SJCRH30 (cell line): ENCODE measurements around the gene GMPS. TPM values are rescaled to one million over a fixed set of nuclear protein-coding genes. Genes with fewer than 3 reads are reported as not detected.

Experiments used
- DNase-seq, 2 experiments: peaks; one replicate each; pipeline ENCODE4 v3.0.0-alpha.2; 2015 to 2020
- H3K27ac ChIP-seq: fragments of 250-450 bp; sonication (Bioruptor Pico); 2 replicates; pipeline ENCODE4 v1.5.1; 2020; ENCODE audit warnings: mild to moderate bottlenecking, moderate library complexity
- H3K27me3 ChIP-seq: fragments of 250-450 bp; sonication (Bioruptor Pico); 2 replicates; pipeline ENCODE4 v1.5.1; 2020; ENCODE audit warnings: mild to moderate bottlenecking, moderate library complexity
- H3K36me3 ChIP-seq: fragments of 250-450 bp; sonication (Bioruptor Pico); 2 replicates; pipeline ENCODE4 v1.5.1; 2020; ENCODE audit warnings: mild to moderate bottlenecking, moderate library complexity
- H3K4me1 ChIP-seq: fragments of 250-450 bp; sonication (Bioruptor Pico); 2 replicates; pipeline ENCODE4 v1.5.1; 2020; ENCODE audit warnings: mild to moderate bottlenecking, moderate library complexity
- H3K4me3 ChIP-seq: fragments of 250-450 bp; sonication (Bioruptor Pico); 2 replicates; pipeline ENCODE4 v1.5.1; 2020; ENCODE audit warnings: mild to moderate bottlenecking, moderate library complexity
- H3K9me3 ChIP-seq: fragments of 250-450 bp; sonication (Bioruptor Pico); replicated peaks from 2 replicates; pipeline ENCODE4 v1.5.1; 2020; ENCODE audit warnings: mild to moderate bottlenecking, moderate library complexity
- total RNA-seq: library from RNA; depleted of rRNA; stranded (reverse); fragments of >200 nt; shearing (Covaris generic); gene quantifications from 2 replicates; pipeline ENCODE4 v1.2.3, GENCODE V29; 2014; rRNA removed

GMPS gene
- total RNA-seq, 1 experiment from 2014 or later: 119 TPM

DNA sequence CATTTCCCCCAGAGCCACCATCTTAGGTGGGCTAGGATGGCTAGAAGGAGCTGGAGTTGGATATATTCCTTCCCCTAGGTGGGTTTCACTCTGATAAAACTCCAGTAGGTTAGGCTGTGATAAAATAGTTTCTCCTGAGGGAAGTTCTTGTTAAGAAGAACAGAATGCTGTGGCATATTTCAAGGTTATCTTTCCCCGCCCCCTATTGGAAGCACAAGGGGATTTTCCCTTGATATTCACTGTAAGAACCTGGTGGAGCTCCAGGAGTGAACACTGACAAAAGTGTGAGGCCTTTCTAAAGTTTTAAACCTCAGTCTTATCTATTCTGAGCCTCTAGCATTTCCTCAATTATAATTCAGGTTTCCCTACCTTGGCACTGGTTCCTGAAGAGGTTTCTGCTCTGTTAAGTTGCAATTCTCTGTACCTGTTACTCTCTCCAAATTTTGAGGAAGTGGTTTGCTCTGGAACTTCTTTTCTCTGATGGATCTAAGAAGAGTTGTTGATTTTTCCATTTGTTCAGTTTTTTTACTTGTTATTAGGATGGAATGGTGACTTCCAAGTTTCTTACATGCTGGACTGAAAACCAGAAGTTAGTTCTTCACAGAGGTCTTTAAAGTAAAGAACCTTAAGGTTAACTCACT, 113.5 kb downstream of the GMPS start:
- H3K9me3 ChIP-seq: no peaks in the 10 kb centered on the region
- no peak overlapping the region for H3K4me3 ChIP-seq
- H3K36me3 ChIP-seq: no peaks in the 10 kb centered on the region
- peak in 1 of 2 experiments; percentile 15 for DNase-seq
- no peaks in the 10 kb centered on the region; the same call in 1 of the 2 replicates for H3K4me1 ChIP-seq
- no peaks in the 10 kb centered on the region for H3K27me3 ChIP-seq
- no peak overlapping the region for H3K27ac ChIP-seq

DNA sequence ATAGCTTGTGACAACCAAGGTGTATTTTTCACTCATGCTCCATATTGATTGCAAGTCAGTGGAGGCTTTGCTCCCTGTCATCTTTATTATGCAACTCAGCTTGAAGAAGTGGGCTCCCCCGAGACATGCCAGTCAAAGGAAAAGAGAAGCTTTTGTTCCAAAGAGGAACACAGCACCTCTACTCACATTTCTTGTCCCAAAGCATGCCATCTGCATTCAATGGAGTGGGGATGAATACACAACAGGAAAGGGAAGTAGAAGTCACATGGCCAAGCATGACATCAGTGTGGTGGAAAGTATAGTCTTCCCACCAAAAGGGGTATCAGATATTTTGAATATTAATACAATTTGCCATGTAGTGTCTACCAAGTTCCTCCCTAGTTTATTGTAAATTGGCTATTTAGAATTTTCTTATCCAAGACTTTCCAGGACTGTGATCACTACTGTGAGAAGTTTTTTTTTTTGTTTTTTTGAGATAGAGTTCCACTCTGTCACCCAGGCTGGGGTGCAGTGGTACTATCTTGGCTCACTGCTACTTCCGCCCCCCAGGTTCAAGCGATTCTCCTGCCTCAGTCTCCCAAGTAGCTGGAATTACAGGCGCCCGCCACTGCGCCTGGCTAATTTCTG, 114.5 kb downstream of the GMPS start:
- no peaks in the 10 kb centered on the region for H3K9me3 ChIP-seq
- H3K27ac ChIP-seq: no peak overlapping the region
- no peaks in the 10 kb centered on the region for H3K36me3 ChIP-seq
- no peak overlapping the region for H3K4me3 ChIP-seq
- DNase-seq: no peak
- no peaks in the 10 kb centered on the region for H3K27me3 ChIP-seq
- no peaks in the 10 kb centered on the region; the same call in 1 of the 2 replicates for H3K4me1 ChIP-seq

DNA sequence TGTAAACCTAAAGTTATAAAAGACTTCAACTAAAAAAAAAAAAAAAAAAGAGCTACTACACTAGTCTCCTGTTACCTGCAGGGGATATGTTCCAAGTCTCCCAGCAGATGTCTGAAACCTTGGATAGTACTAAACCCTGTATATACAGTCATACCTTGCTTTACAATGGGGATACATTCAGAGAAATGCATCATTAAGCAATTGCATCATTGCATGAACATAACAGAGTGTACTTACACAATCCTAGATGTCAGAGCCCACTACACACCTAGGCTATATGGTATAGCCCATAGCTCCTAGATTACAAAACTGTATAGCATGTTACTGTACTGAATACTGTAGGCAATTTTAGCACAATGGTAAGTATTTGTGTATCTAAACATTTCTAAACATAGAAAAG, 119.1 kb downstream of the GMPS start:
- DNase-seq: no peak
- Histone ChIP-seq H3K9me3 (no peaks in the 10 kb centered on the region), H3K36me3 (no peaks in the 10 kb centered on the region), H3K27me3 (no peaks in the 10 kb centered on the region), H3K4me1 (no peaks in the 10 kb centered on the region), H3K27ac (no peak overlapping the region), H3K4me3 (no peak overlapping the region)

DNA sequence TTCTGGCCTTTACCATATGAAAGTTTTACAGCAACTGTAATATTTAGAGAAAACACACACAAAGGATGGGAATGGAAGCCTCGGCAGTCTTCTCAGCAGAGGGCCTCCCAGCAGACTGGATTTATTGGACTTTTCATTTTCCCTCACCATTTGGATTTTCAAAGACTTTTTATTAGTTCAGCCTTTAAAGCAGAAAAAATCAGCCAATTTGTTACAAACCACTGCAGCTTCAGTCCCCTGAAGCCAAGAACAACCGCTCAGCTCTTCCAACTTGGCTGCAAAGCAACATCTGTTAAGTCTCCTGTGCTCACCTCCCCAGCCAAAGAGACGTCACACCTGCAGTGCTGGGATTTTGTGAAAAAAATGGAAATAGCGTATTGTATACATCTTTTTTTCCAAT, 120.8 kb downstream of the GMPS start:
- Histone ChIP-seq H3K4me3 (no peak overlapping the region), H3K36me3 (no peaks in the 10 kb centered on the region), H3K27me3 (no peaks in the 10 kb centered on the region), H3K4me1 (no peaks in the 10 kb centered on the region), H3K9me3 (no peaks in the 10 kb centered on the region), H3K27ac (no peak overlapping the region)
- no peak for DNase-seq

DNA sequence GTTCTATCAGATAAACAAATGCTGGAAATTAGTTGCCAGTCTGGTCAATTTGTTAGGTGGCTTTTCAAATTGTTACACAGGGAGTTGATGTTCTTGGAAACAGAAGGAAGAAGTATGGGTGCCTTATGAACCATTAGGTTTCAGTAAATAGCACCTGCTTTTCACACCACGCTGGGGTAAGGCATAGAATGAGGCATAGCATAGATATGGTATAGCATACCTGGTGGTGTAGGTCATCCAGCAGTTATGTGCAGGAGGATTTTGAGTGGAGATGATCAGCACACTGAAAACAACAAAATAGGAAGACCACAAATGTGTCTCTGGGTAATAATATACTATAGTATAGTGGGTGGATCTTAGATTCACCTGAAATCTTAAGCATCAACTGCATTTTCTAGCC, 121.4 kb downstream of the GMPS start:
- Histone ChIP-seq H3K27ac (no peak overlapping the region), H3K9me3 (no peaks in the 10 kb centered on the region), H3K36me3 (no peaks in the 10 kb centered on the region), H3K4me3 (no peak overlapping the region), H3K4me1 (no peaks in the 10 kb centered on the region), H3K27me3 (no peaks in the 10 kb centered on the region)
- no peak for DNase-seq

Other genes with a start within 250 kb of the GMPS start
- 0.46 and 0.61 TPM in 2 replicates for gene PLCH1, start 125.6 kb upstream of the GMPS start, total RNA-seq
- 1.7 and 2.8 TPM in 2 replicates for gene C3orf33, start 64.4 kb upstream of the GMPS start, total RNA-seq
- gene SLC33A1, start 16.2 kb upstream of the GMPS start, total RNA-seq: 15.8 and 18.6 TPM in 2 replicates
- gene KCNAB1, start 249.9 kb downstream of the GMPS start, total RNA-seq: not detected in 2 replicates